GM21390 (cell line): Measurements from ENCODE around the gene MYO10.
"Not testable (repeated sequence)": the region's sequence is repeated elsewhere in the genome, so short reads cannot be mapped to it uniquely, and the experiment has no call there.

Source experiments
- ATAC-seq: cut with Tn5 transposase; IDR thresholded peaks from one replicate; pipeline ENCODE4 v1.9.1; 2021; ENCODE audit not compliant: unreplicated experiment

MYO10 gene

GRCh38 chr5:16864631-16865131 lies 71.4 kb downstream of the MYO10 start:
- no peak for ATAC-seq

- ATAC-seq = no peak
Measured at GRCh38 chr5:16863469-16863946, 72.6 kb downstream of the MYO10 start.

GRCh38 chr5:16862777-16863176 lies 73.3 kb downstream of the MYO10 start:
- ATAC-seq = no peak

GRCh38 chr5:16859346-16859745 lies 76.7 kb downstream of the MYO10 start:
- ATAC-seq = no peak

- no peak for ATAC-seq
Measured at GRCh38 chr5:16858151-16858550, 77.9 kb downstream of the MYO10 start.

- no peak for ATAC-seq
Measured at GRCh38 chr5:16857635-16858034, 78.5 kb downstream of the MYO10 start.

GRCh38 chr5:16856531-16856930 lies 79.6 kb downstream of the MYO10 start:
- no peak for ATAC-seq

- ATAC-seq = no peak
Measured at GRCh38 chr5:16855898-16856297, 80.2 kb downstream of the MYO10 start.

- ATAC-seq = no peak
Measured at GRCh38 chr5:16855485-16855884, 80.6 kb downstream of the MYO10 start.

GRCh38 chr5:16854351-16854750 lies 81.7 kb downstream of the MYO10 start:
- ATAC-seq = no peak

- no peak for ATAC-seq
Measured at GRCh38 chr5:16853518-16853917, 82.6 kb downstream of the MYO10 start.

- ATAC-seq = no peak
Measured at GRCh38 chr5:16852251-16853005, 83.7 kb downstream of the MYO10 start.

GRCh38 chr5:16849775-16850174 lies 86.3 kb downstream of the MYO10 start:
- no peak for ATAC-seq

GRCh38 chr5:16849181-16849580 lies 86.9 kb downstream of the MYO10 start:
- no peak for ATAC-seq

- ATAC-seq = no peak
Measured at GRCh38 chr5:16844952-16845351, 91.1 kb downstream of the MYO10 start.

- no peak for ATAC-seq
Measured at GRCh38 chr5:16842896-16843295, 93.2 kb downstream of the MYO10 start.

GRCh38 chr5:16841416-16841815 lies 94.7 kb downstream of the MYO10 start:
- ATAC-seq = no peak

GRCh38 chr5:16837305-16837704 lies 98.8 kb downstream of the MYO10 start:
- no peak for ATAC-seq

GRCh38 chr5:16834029-16834428 lies 102.1 kb downstream of the MYO10 start:
- ATAC-seq = no peak

- not testable (repeated sequence) for ATAC-seq
Measured at GRCh38 chr5:16831326-16831725, 104.8 kb downstream of the MYO10 start.

- no peak for ATAC-seq
Measured at GRCh38 chr5:16827755-16828154, 108.3 kb downstream of the MYO10 start.

GRCh38 chr5:16826379-16827125 lies 109.5 kb downstream of the MYO10 start:
- no peak for ATAC-seq
